Measurements from ENCODE around the gene CPT2. TPM values are rescaled to one million over a fixed set of nuclear protein-coding genes. Genes with fewer than 3 reads are reported as not detected.

Gene CPT2
- total and polyA plus RNA-seq, 2 of the 4 experiments (the other 2 are of a cell fraction) = 15.8 to 16.0 TPM

DNA sequence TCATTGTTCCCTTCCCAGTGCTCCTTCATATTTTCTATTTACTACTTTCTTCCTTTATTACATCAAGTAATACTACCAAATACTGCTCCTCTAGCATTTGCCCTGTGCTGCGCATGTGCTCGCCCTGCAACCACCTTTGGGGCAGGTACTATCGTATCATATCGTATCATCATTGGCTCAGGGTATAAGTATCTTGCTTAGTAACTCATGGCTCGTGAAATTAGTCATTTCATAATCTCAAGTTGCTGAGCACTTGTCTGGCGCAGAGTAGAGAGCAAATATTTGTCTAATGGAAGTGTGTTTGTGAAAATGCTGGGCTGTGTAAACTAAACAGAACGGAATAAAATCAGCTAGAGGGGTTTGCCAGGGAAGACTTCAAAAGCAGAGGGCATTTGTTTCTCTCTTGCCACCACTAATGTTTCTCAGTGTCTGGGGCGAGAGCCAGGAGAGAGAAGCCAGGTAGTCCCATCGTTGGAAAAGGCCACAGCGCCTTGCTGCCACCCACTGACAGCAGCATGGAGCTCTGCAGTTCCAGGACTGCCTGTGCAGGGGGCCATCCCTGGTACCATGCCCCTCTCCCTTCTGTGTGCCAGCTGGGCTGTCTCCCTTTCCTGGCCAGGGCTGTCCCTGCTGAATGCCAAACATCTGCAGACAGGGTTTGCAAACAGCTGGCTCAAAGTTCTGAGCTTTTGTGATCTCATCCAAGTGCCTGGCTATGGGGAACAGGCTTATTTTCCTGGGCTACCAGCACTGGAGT is 20.0 kb upstream of the CPT2 start (continued):
- TF ChIP-seq, protein P1, sequence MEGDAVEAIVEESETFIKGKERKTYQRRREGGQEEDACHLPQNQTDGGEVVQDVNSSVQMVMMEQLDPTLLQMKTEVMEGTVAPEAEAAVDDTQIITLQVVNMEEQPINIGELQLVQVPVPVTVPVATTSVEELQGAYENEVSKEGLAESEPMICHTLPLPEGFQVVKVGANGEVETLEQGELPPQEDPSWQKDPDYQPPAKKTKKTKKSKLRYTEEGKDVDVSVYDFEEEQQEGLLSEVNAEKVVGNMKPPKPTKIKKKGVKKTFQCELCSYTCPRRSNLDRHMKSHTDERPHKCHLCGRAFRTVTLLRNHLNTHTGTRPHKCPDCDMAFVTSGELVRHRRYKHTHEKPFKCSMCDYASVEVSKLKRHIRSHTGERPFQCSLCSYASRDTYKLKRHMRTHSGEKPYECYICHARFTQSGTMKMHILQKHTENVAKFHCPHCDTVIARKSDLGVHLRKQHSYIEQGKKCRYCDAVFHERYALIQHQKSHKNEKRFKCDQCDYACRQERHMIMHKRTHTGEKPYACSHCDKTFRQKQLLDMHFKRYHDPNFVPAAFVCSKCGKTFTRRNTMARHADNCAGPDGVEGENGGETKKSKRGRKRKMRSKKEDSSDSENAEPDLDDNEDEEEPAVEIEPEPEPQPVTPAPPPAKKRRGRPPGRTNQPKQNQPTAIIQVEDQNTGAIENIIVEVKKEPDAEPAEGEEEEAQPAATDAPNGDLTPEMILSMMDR (conservative IDR thresholded peaks at IDR 0.05; ENCODE audit: low read depth, low read length) = peak; percentile 38

DNA sequence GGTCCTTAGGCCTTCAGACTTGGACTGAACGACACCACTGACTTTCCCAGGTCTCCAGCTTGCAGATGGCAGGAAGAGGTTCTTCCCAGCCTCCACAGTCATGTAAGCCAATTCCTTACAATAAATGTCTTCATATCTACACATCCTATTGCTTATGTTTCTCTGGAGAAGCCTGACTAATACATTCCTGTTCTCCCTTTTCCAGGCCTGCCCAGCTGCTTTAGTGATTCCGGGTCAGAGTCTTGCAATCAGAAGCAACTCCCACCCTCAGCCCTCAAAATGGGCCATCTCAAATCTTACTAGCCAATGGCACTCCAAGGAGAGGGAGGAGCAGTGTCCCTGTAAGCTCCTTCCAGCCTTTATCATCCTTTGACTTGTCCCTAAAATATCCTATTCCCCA is 16.4 kb upstream of the CPT2 start:
- H2AFZ ChIP-seq (replicated peaks; ENCODE audit: low read length, poor library complexity) = peak overlapping the region; percentile 84
- no peak overlapping the region for H3K56ac ChIP-seq (ENCODE audit: extremely low read depth, insufficient read depth, low read length)
- POLR2A ChIA-PET (ENCODE audit: unreplicated experiment) = interaction anchor here (1.4 kb wide), 1 partner anchor 34 kb away, joined by 3 read pairs; no protein-coding TSS in a partner anchor
- CTCF ChIA-PET = interaction anchor here (1.3 kb wide), 1 partner anchor 15 kb away, joined by 4 read pairs; no protein-coding TSS in a partner anchor
- H4K91ac ChIP-seq (ENCODE audit: insufficient read depth, low read depth, low read length) = peak overlapping the region; percentile 96
- peak overlapping the region; percentile 98 for H2BK20ac ChIP-seq (ENCODE audit: low read depth, low read length)
- peak overlapping the region; percentile 90 for H3K23ac ChIP-seq (ENCODE audit: low read depth, low read length)
- H3K9me3 ChIP-seq (ENCODE audit: control insufficient read depth, insufficient read depth, low read length) = no peaks in the 10 kb centered on the region
- H3K4ac ChIP-seq (ENCODE audit: low read depth, low read length) = peak overlapping the region; percentile 97
- no peak overlapping the region for H3K4me2 ChIP-seq (ENCODE audit: low read depth, low read length)
- dilution Hi-C loops (cut with HindIII; ENCODE audit: low sequenced_read_pairs, unreplicated experiment) = no loop called here
- no peaks in the 10 kb centered on the region for H4K20me1 ChIP-seq (ENCODE audit: insufficient read depth, low read length)
- peak overlapping the region; percentile 87 for H2BK5ac ChIP-seq (ENCODE audit: low read depth, low read length, poor library complexity, severe bottlenecking)
- intact Hi-C loops (cut with micrococcal nuclease) = loop anchor here (5.0 to 10.0 kb wide), 3 partner anchors 118 to 478 kb away; partner anchors contain the start of genes ECHDC2, PODN and SCP2
- peak; percentile 36 for ATAC-seq (ENCODE audit: low read depth)
- peaks cover 61% of the 10 kb centered on the region for H3K9me1 ChIP-seq (ENCODE audit: insufficient read depth, low read length)
- H3K4me3 ChIP-seq (ENCODE audit: insufficient read depth, low read depth, low read length) = no peak overlapping the region
- peak overlapping the region; percentile 94; the same call in 2 of the 3 replicates for H2BK15ac ChIP-seq (ENCODE audit: low read depth, low read length)
- H3K27me3 ChIP-seq (ENCODE audit: control insufficient read depth, insufficient read depth, low read length) = no peaks in the 10 kb centered on the region
- 80% methylated on average over 1 of the region's 2 CpGs; no CpG with 5 or more reads in 1 of the 2 experiments for WGBS, 2 experiments (ENCODE audit: extremely low coverage in 2 of 2, insufficient read length in 1 of 2)
- H2AK5ac ChIP-seq (ENCODE audit: low read depth, low read length) = peak overlapping the region; percentile 92
- in situ Hi-C loops (cut with MboI; ENCODE audit: low sequenced_read_pairs) = loop anchor here (10.0 kb wide), 2 partner anchors 275 to 475 kb away; no protein-coding TSS in a partner anchor
- TF ChIP-seq MAFK (IDR thresholded peaks at IDR 0.05; ENCODE audit: low read depth, low read length) = no peak
- TF ChIP-seq CEBPB (IDR thresholded peaks at IDR 0.05; ENCODE audit: low read depth, low read length) = peak; percentile 49
- TF ChIP-seq RFX5 (IDR thresholded peaks at IDR 0.05; ENCODE audit: low read depth, low read length) = no peak; the same call in 1 of the 2 replicates
- peak overlapping the region; percentile 58 for H2AK9ac ChIP-seq (replicated peaks; ENCODE audit: low read depth, low read length, poor library complexity)
- peak overlapping the region; percentile 91 for H4K5ac ChIP-seq (ENCODE audit: low read depth, low read length)
- no peak overlapping the region for H3K9ac ChIP-seq (ENCODE audit: low read depth, low read length)
- DNase-seq = peak; percentile 92
- peak overlapping the region; percentile 83 for H3K18ac ChIP-seq (ENCODE audit: low read depth, low read length)
- H3K79me1 ChIP-seq (ENCODE audit: low read depth in 1 of 2, low read length in 2 of 2) = peaks cover 0 to 5% of the 10 kb centered on the region in 2 experiments; a peak in 2 of 4 replicates
- H3K14ac ChIP-seq (replicated peaks; ENCODE audit: low read depth, low read length) = peak overlapping the region; percentile 78
- H3K36me3 ChIP-seq (ENCODE audit: control insufficient read depth, insufficient read depth, low read length) = no peaks in the 10 kb centered on the region
- peak overlapping the region; percentile 34 to 97; a peak in 3 of 4 replicates for H4K8ac ChIP-seq (ENCODE audit: low read depth in 2 of 2, low read length in 2 of 2)
- peak overlapping the region; percentile 84 for H3K27ac ChIP-seq (ENCODE audit: insufficient read depth, low read length)
- peaks cover 53% of the 10 kb centered on the region for H3K4me1 ChIP-seq (ENCODE audit: control insufficient read depth, insufficient read depth, low read length)
- BruUV-seq (replicated peaks) = no TSS peak
- peak overlapping the region; percentile 98 for H2BK120ac ChIP-seq (ENCODE audit: low read depth, low read length)
